RPMI7951 (cell line): ENCODE results near the gene DCAF6. TPM values are rescaled to one million over a fixed set of nuclear protein-coding genes. Genes with fewer than 3 reads are reported as not detected.
"Not testable (repeated sequence)": the region's sequence is repeated elsewhere in the genome, so short reads cannot be mapped to it uniquely, and the experiment has no call there.

Experiments
- DNase-seq: peaks from one replicate; pipeline ENCODE4 v3.0.0-alpha.2; 2012; ENCODE audit warnings: low read depth
- total RNA-seq: library from RNA; depleted of rRNA; stranded (reverse); fragments of >200 nt; shearing (Covaris generic); gene quantifications from 2 replicates; pipeline ENCODE4 v1.2.3, GENCODE V29; 2014

The DCAF6 gene
- total RNA-seq, 1 experiment from 2014 or later, result 42.7 TPM

GRCh38 chr1:168031627-168032026 is 95.1 kb downstream of the DCAF6 start:
- DNase-seq, result no peak

- DNase-seq, result no peak
These were observed 95.5 kb downstream of the DCAF6 start for GRCh38 chr1:168032029-168032428.

DNA sequence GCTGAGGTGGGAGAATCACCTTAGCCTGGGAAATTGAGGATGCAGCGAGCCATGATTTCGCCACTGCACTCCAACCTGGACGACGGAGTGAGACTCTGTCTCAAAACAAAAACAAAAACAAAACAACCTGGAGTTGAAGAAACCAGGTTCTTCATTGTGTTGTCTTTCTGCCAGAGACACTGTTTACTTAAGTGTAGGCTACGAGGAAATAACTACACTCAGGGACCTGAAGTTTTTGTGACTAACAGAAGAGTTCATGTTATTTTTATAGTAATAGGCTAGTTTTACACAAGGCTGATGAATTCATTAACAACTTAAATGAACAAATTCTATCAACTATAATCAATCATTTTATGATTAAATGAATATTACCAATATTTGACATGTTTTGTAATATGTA is 98.9 kb downstream of the DCAF6 start:
- DNase-seq, result no peak

GRCh38 chr1:168042362-168042761 is 105.9 kb downstream of the DCAF6 start:
- DNase-seq, result no peak

GRCh38 chr1:168045311-168045710 is 108.8 kb downstream of the DCAF6 start:
- DNase-seq, result no peak

- no peak for DNase-seq
These were observed 113.8 kb downstream of the DCAF6 start for GRCh38 chr1:168050307-168050706.

GRCh38 chr1:168050880-168051279 is 114.4 kb downstream of the DCAF6 start:
- DNase-seq, result no peak

GRCh38 chr1:168053681-168054080 is 117.2 kb downstream of the DCAF6 start:
- no peak for DNase-seq

- DNase-seq, result no peak
These were observed 117.6 kb downstream of the DCAF6 start for GRCh38 chr1:168054117-168054516.

DNA sequence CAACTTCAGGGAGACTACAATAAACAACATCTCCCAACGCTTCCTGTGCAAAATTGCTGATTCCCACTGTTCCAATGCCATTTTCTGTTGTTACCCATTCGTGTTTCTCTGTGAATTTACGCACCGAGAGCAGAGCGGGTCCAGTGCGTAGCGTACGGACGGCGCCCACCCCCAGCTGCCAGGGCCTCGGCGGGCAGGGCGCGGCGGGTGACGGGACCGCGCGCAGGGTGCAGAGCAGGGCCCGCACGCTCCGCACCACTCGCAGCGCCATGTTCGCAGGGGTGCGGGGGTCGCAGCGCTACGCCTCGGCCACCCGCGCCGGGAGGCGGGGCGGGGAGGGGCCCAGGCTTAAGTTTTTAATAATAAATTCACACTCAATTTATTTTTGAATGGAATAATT is 119.7 kb downstream of the DCAF6 start:
- not testable (repeated sequence) for DNase-seq

GRCh38 chr1:168057355-168057754 is 120.9 kb downstream of the DCAF6 start:
- no peak for DNase-seq

- no peak for DNase-seq
These were observed 121.4 kb downstream of the DCAF6 start for GRCh38 chr1:168057921-168058320.

DNA sequence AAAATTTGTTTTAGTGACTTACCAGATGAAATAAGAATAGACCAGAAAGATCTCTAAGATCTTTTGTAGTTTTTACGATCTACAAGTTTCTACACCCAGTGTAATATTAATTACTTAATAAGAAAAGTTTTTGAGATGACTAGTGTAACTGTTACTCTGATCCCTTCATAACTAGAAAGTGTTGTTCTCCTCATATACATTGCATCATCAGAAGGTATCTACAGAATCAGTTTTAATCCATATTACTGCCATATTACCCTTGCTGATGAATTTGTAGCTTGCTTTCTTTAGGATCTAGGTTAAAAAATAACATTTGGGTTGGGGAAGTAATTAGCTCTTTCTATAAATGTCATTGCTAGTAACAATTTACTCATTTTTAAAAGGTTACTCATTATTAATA is 127.7 kb downstream of the DCAF6 start:
- no peak for DNase-seq

- no peak for DNase-seq
These were observed 129.0 kb downstream of the DCAF6 start for GRCh38 chr1:168065506-168065905.

GRCh38 chr1:168069384-168069783 is 132.9 kb downstream of the DCAF6 start:
- DNase-seq, result no peak

GRCh38 chr1:168079761-168080160 is 143.3 kb downstream of the DCAF6 start:
- peak; percentile 18 for DNase-seq

DNA sequence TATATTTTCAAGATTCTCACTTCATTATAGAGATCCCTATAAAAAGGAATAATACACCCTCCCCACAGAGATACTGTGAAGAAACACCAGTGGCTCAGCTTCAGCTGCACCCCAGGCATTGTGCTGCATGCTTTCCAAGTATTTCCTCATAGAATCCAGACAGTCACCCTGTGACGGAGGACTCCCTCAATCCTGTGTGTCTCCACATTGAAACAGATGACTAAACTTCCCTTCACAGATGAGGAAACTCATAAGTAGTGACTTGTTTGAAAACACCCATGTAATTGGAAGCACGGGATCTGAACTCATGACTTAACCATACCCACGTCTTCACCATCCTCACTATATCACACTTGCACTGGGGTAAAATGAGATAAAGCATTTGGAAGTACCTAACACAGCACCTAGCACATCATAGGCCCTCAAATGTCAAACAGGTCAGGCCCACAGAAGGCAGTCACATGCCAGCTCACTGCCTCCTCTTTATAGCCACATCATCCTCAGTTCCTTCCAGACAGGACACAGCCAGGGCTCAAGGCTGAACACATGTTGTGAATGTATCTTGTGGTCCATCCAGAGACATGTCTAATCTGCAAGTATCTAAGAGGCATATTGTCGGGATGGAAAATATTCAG is 145.0 kb downstream of the DCAF6 start:
- DNase-seq, result peak; percentile 30

- peak; percentile 63 for DNase-seq
These were observed 145.8 kb downstream of the DCAF6 start for GRCh38 chr1:168082008-168082876.

DNA sequence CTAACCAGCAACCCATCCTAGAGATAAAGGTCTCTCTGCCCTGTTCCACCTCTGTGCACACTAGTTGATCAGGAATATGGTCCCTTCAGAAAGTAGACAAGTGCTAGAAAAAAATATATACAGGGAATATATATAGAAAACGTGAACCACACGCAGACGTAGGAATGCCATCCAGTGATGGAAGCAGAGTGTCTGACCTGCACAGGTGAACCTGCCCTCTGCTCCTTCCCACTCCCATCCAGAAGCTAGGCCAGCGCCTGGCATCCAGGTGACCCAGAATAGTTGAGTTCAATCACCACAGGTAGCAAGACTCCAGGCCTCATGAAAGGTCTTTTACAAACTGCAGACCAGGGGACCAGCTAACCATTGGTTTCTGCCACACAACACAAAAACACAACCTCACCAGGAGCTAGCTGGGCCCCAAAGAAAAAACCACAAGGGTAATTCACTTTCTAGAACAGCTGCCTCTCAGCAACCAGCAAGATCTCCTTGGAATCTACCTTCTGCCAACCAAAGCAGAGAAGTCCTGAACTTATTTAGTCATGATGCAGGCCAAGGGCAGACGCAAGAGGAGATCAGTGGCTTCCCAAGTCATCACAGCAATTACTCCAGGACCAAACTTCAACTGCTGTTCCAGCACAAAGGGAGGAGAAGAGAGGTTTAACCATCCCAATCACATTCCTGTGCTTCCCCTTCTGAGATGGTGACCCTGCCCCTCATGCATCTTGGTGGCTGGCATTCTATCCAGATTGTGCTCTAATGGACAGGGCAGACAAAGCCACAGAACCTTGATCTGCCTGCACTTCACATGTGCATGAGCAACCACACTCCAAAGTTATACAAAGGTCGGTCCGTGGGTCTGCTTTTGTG is 147.2 kb downstream of the DCAF6 start:
- DNase-seq, result no peak

- DNase-seq, result no peak
These were observed 148.1 kb downstream of the DCAF6 start for GRCh38 chr1:168084396-168085231.

- no peak for DNase-seq
These were observed 149.0 kb downstream of the DCAF6 start for GRCh38 chr1:168085401-168085872.
